Epithelial cell of esophagus (primary cell): ENCODE data around the gene CDK11B.

ENCODE experiments used
- DNase-seq: peaks from one replicate; pipeline ENCODE4 v3.0.0; 2010; ENCODE audit warnings: low read depth
- H3K4me3 ChIP-seq: 2 replicates; pipeline ENCODE4 v1.5.1; 2011; ENCODE audit warnings: mild to moderate bottlenecking, low read length, control low read depth
- TF ChIP-seq, protein P1 (sequence below): IDR thresholded peaks from 2 replicates; pipeline ENCODE4 v1.5.1; 2011; ENCODE audit warnings: low read depth, mild to moderate bottlenecking, low read length, control low read depth, inconsistent platforms; ENCODE audit not compliant: insufficient read depth; ENCODE audit errors: missing control alignments

Gene CDK11B

DNA sequence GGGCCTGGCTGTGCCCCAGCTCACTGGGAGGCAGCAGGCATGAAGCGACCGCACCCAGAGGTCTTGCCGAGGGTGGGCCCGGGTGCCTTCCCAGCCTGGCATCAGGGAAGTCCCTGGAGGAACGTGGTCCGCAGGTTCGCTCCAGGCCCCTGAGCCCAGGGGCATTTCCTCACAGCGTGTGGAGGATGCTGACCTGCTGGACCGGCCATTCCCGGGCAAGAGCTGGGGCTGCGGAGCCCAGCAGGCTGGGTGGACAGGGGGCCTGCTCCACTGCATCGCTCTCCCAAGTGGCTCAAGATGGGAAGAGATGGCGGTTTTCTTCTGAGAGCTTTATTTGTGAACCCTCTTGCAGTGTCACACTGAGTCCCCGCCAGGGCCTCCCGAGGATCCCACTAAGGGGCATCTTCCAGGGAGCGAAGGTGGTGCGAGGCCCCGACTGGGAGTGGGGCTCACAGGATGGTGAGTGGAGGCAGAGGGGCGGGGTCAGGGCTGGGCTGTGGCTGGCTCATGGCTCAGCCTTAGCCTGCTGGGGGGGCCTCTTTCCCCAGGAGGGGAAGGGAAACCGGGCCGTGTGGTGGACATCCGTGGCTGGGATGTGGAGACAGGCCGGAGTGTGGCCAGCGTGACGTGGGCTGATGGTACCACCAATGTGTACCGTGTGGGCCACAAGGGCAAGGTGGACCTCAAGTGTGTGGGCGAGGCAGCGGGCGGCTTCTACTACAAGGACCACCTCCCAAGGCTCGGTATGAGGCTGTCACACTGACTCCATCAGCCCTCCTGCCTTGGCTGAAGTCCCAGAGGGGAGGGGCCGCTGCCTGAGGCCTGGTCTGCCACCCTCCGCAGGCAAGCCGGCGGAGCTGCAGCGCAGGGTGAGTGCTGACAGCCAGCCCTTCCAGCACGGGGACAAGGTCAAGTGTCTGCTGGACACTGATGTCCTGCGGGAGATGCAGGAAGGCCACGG lies 34.1 kb downstream of the CDK11B start:
- no peak for DNase-seq
- TF ChIP-seq, protein P1, sequence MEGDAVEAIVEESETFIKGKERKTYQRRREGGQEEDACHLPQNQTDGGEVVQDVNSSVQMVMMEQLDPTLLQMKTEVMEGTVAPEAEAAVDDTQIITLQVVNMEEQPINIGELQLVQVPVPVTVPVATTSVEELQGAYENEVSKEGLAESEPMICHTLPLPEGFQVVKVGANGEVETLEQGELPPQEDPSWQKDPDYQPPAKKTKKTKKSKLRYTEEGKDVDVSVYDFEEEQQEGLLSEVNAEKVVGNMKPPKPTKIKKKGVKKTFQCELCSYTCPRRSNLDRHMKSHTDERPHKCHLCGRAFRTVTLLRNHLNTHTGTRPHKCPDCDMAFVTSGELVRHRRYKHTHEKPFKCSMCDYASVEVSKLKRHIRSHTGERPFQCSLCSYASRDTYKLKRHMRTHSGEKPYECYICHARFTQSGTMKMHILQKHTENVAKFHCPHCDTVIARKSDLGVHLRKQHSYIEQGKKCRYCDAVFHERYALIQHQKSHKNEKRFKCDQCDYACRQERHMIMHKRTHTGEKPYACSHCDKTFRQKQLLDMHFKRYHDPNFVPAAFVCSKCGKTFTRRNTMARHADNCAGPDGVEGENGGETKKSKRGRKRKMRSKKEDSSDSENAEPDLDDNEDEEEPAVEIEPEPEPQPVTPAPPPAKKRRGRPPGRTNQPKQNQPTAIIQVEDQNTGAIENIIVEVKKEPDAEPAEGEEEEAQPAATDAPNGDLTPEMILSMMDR: no peak
- H3K4me3 ChIP-seq: no peak overlapping the region

DNA sequence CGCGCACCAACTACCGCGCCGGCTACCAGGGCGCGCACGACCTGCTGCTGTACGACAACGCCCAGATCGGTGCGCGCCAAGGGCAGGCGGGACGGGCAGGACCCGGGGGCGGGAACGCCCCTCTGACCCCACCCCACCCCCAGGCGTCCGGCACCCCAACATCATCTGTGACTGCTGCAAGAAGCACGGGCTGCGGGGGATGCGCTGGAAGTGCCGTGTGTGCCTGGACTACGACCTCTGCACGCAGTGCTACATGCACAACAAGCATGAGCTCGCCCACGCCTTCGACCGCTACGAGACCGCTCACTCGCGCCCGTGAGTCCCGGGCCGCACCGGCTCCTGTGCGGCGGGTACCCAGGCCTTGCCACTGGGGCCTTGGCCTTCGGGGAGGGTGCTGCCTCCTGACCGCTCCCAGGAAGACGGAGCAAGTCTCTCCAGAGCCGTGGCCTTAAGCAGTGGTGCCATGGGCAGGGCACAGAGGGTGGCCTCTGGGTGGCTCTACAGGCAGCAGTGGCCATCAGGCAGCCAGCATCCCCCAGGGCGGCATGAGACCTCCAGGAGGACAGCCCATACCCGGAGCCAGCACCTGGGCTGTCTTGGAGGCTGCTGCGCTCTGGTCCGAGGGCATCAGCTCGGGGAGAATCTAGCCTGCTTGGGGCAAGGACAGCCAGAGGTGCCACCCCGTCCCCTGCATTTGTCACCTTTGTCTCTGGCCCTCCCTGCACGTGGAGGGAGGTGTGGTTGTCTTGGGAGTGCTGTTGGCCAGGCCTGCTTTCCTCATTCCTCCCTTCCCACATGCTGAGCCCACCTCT lies 35.0 kb downstream of the CDK11B start:
- DNase-seq: no peak
- TF ChIP-seq, protein P1: no peak
- H3K4me3 ChIP-seq: no peak overlapping the region

DNA sequence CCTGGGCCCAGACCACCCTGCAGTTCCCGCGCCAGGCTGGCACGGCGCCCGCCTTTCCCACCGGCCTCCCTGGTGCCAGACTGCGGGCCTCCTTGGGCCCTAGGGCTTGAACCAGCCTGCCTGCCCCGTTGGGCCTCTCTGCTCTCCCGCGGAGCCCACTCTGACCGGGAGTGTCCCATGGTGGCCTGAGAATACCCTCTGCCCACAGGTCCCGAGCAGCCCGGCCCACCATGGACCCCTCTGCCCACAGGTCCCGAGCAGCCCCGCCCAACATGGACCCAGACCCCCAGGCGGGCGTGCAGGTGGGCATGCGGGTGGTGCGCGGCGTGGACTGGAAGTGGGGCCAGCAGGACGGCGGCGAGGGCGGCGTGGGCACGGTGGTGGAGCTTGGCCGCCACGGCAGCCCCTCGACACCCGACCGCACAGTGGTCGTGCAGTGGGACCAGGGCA lies 35.6 kb downstream of the CDK11B start:
- TF ChIP-seq, protein P1: no peak
- no peak for DNase-seq
- no peak overlapping the region for H3K4me3 ChIP-seq

DNA sequence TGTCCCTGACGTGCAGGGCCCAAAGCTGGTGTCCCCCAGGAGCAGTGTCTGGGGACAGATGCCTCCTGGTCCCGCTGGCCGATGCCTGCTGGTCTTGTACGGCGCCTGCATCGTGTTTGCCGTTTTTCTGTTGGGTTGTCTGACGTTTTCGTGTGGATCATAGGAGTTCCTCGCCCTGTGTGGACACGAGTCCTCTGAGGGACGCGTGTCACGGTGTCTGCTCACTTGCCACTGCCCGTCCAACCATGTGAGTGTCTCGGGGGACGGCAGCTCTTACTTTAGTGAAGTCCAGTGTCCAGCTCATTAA lies 36.1 kb downstream of the CDK11B start:
- DNase-seq: no peak
- H3K4me3 ChIP-seq: no peak overlapping the region
- TF ChIP-seq, protein P1: no peak

DNA sequence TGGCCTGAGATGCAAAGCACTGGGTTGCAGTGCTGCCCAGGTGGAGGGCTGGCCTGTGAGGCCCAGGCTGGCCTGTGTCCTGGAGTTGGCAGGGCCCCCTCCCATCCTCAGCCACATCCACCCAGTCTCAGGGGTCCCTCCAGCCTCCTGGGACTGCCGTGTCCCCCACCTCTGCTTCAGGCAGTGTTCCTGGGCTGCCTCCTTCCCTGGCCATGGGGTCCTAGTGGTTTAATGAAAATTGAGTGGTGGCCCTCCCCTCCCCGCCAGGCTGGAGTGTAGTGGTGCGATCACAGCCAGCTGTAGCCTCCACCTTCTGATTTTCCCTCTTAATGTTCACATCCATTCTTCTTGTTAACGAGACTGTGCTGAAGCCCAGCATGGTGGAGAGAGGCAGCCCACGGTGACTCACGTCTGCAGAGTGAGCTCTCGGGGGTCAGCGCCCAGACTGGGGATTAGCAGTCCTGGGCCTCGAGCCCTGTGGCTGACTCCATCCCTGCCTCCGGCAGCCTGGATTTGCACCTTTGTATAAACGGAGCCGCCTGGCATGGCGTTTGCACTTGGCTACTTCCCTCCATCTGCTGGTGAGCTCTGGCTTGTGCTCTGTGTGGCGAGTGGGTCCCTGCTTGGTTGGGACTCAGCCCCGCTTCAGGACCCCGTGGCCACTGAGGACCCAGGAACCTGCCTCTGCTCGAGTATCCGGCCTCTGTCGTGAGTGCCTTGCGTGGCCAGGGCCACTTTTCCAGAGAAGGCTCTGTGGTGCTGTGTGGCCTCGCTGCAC lies 36.6 kb downstream of the CDK11B start:
- DNase-seq: no peak
- TF ChIP-seq, protein P1: no peak
- no peak overlapping the region for H3K4me3 ChIP-seq

DNA sequence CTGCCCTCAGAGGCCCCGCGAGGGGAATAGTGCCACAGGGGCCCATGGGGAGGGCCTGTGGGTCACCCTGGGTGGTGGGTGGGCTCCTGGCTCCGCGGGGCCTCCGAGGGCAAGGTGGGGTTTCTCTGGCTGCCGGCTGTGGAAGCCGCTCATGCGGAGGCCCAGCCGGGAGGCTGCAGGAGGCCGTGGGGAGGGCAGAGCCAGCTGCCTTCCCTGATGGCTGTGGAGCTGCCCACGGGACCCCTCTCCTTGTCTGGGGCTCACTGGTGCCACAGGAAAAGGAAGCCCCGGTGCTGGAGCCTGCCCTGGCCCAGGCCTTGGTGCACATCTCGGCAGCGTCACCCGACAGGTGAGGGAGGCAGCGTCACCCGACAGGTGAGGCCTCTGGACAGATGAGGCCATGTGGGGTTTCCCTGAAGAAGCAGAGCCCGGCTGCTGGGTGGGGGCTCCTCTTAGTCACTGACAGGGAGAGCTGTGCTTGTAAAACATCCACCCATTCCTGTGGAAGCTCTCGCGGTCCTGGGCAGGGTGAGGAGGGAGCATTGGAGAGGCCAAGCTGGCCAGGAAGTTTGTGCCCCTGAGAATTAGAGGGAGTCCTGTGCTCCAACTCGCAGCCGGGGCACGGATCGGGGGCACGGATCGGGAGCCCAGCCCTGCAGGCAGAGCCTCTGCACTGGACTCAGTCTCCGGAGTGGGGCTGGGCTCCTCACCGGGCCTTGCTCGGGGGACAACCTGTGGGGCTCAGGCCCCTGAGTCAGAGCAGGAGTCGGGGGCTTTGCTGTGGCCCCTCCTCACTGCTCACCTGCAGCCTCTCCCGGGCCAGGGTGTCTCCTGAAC lies 37.4 kb downstream of the CDK11B start:
- TF ChIP-seq, protein P1: no peak
- no peak for DNase-seq
- H3K4me3 ChIP-seq: no peak overlapping the region
